Thyroid gland (tissue), 4 donors: ENCODE measurements around the gene IKBKG.
"Not testable (repeated sequence)": the region's sequence is repeated elsewhere in the genome, so short reads cannot be mapped to it uniquely, and the experiment has no call there.

Source experiments
- POLR2A ChIP-seq, 2 donors: fragments of 450-650 bp; IDR thresholded peaks; one replicate each; pipeline ENCODE4 v1.6.1; 2017; ENCODE audit warnings: antibody characterized with exemption in 2 of 2, mild to moderate bottlenecking in 2 of 2, moderate library complexity in 1 of 2
- TF ChIP-seq, protein P1 (sequence below), 6 experiments: fragments of 200-600 bp in 3 of 6; fragments of 450-650 bp in 3 of 6; sonication (generic) in 3 of 6; IDR thresholded peaks; one replicate each; pipeline ENCODE4 v1.5.1; 2016 to 2019; ENCODE audit warnings: antibody characterized with exemption in 6 of 6, mild to moderate bottlenecking in 2 of 6, inconsistent platforms in 1 of 6, moderate library complexity in 1 of 6

DNA sequence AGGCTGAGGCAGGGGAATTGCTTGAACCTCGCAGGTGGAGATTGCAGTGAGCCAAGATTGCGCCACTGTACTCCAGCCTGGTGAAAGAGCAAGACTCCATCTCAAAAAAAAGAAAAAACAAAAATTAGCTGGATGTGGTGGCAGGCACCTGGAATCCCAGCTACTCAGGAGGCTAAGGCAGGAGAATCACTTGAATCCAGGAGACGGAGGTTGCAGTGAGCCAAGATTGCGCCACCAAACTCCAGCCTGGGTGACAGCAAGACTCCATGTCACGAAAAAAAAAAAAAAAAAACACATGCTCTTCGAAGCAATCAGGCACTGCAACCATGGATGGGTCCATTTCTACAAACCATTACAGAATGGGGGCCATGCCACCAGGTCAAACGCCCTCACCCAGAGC lies 7.1 kb upstream of the IKBKG start:
- TF ChIP-seq, protein P1, sequence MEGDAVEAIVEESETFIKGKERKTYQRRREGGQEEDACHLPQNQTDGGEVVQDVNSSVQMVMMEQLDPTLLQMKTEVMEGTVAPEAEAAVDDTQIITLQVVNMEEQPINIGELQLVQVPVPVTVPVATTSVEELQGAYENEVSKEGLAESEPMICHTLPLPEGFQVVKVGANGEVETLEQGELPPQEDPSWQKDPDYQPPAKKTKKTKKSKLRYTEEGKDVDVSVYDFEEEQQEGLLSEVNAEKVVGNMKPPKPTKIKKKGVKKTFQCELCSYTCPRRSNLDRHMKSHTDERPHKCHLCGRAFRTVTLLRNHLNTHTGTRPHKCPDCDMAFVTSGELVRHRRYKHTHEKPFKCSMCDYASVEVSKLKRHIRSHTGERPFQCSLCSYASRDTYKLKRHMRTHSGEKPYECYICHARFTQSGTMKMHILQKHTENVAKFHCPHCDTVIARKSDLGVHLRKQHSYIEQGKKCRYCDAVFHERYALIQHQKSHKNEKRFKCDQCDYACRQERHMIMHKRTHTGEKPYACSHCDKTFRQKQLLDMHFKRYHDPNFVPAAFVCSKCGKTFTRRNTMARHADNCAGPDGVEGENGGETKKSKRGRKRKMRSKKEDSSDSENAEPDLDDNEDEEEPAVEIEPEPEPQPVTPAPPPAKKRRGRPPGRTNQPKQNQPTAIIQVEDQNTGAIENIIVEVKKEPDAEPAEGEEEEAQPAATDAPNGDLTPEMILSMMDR (IDR thresholded peaks at IDR 0.05) = not testable (repeated sequence)
- not testable (repeated sequence) for TF ChIP-seq POLR2A (IDR thresholded peaks at IDR 0.05)
